Liver (tissue), 9 donors: ENCODE data around the gene HFM1. TPM values are rescaled to one million over a fixed set of nuclear protein-coding genes. Genes with fewer than 3 reads are reported as not detected.

Experiments used
- DNase-seq: peaks from one replicate; pipeline ENCODE4 v3.0.0-alpha.2; 2017; ENCODE audit warnings: low spot score
- H3K27ac ChIP-seq, 2 donors: one replicate each; pipeline ENCODE4 v1.7.0; 2013; ENCODE audit warnings: inconsistent platforms in 2 of 2, low read length in 2 of 2, control low read depth in 1 of 2, low read depth in 1 of 2, mild to moderate bottlenecking in 1 of 2
- H3K27me3 ChIP-seq, 4 donors: one replicate each; pipeline versions ENCODE4 v1.6.1 to v1.7.0; 2013; ENCODE audit warnings: low read length in 3 of 4, inconsistent platforms in 1 of 4, mild to moderate bottlenecking in 1 of 4, moderate library complexity in 1 of 4; ENCODE audit not compliant: control insufficient read depth in 4 of 4, insufficient read depth in 4 of 4
- H3K36me3 ChIP-seq, 4 donors: one replicate each; pipeline versions ENCODE4 v1.6.1 to v1.7.0; 2013; ENCODE audit warnings: low read length in 3 of 4, mild to moderate bottlenecking in 3 of 4, low read depth in 1 of 4, moderate library complexity in 1 of 4; ENCODE audit not compliant: control insufficient read depth in 4 of 4, insufficient read depth in 3 of 4
- H3K4me1 ChIP-seq, 4 donors: one replicate each; pipeline versions ENCODE4 v1.6.1 to v1.7.0; 2013; ENCODE audit warnings: low read length in 3 of 4, mild to moderate bottlenecking in 3 of 4, moderate library complexity in 1 of 4; ENCODE audit not compliant: control insufficient read depth in 4 of 4, insufficient read depth in 4 of 4
- H3K4me3 ChIP-seq, 3 donors: one replicate each; pipeline versions ENCODE4 v1.6.1 to v1.7.0; 2013; ENCODE audit warnings: low read length in 3 of 3, control low read depth in 1 of 3, low read depth in 1 of 3, mild to moderate bottlenecking in 1 of 3
- H3K9ac ChIP-seq, 2 donors: one replicate each; pipeline ENCODE4 v1.7.0; 2013; ENCODE audit warnings: low read length in 2 of 2, mild to moderate bottlenecking in 2 of 2, moderate library complexity in 2 of 2, control low read depth in 1 of 2, low read depth in 1 of 2
- H3K9me3 ChIP-seq, 4 donors: one replicate each; pipeline versions ENCODE4 v1.6.1 to v1.7.0; 2013; ENCODE audit warnings: low read length in 3 of 4; ENCODE audit not compliant: control insufficient read depth in 4 of 4
- JUND ChIP-seq, 2 donors: IDR thresholded peaks; 2 replicates each; pipeline ENCODE4 v1.6.1; 2016; ENCODE audit warnings: antibody characterized with exemption in 2 of 2
- RAD21 ChIP-seq, 2 donors: IDR thresholded peaks; 2 replicates each; pipeline ENCODE4 v1.6.1; 2016; ENCODE audit warnings: antibody characterized with exemption in 2 of 2, mild to moderate bottlenecking in 2 of 2
- RXRA ChIP-seq, 2 donors: IDR thresholded peaks; 2 replicates each; pipeline ENCODE4 v1.6.1; 2017 to 2018; ENCODE audit warnings: antibody characterized with exemption in 2 of 2, mild to moderate bottlenecking in 1 of 2
- SP1 ChIP-seq: IDR thresholded peaks from 2 replicates; pipeline ENCODE4 v1.6.1; 2018; ENCODE audit warnings: antibody characterized with exemption, mild to moderate bottlenecking
- YY1 ChIP-seq: IDR thresholded peaks from 2 replicates; pipeline ENCODE4 v1.6.1; 2016; ENCODE audit warnings: antibody characterized with exemption, mild to moderate bottlenecking
- ZBTB33 ChIP-seq: IDR thresholded peaks from 2 replicates; pipeline ENCODE4 v1.6.1; 2016; ENCODE audit warnings: antibody characterized with exemption
- WGBS: extraction: QIAGEN DNeasy Blood & Tissue Kit; methylation state at CpG from one replicate; pipeline ENCODE4 v1.1.7; 2013; 5-methylcytosine and 5-hydroxymethylcytosine counted together
- polyA plus RNA-seq, 2 donors: library from polyadenylated mRNA; stranded (reverse) in 1 of 2; unstranded in 1 of 2; fragments of 200-250 nt in 1 of 2; fragments of >200 nt in 1 of 2; fragmentation: Nextera tagmentation in 1 of 2; extraction: Ambion mirVana in 1 of 2; gene quantifications; one replicate each; pipeline versions ENCODE4 v1.2.1 to v1.2.3, GENCODE V29; 2013 to 2015
- total RNA-seq, 2 donors: library from RNA; depleted of rRNA; stranded (reverse); fragments of >200 nt; gene quantifications; one replicate each; pipeline ENCODE4 v1.2.3, GENCODE V29; 2014
- TF ChIP-seq, protein P1 (sequence below): IDR thresholded peaks from 2 replicates; pipeline ENCODE4 v1.6.1; 2016; ENCODE audit warnings: antibody characterized with exemption
- TF ChIP-seq, protein P2 (sequence below): IDR thresholded peaks from 2 replicates; pipeline ENCODE4 v1.6.1; 2016; ENCODE audit warnings: antibody characterized with exemption, mild to moderate bottlenecking
- donor health status: healthy.
- donor health status: healthy.
- donor health status: healthy.
- donor health status: healthy.
- donor health status: healthy.

The HFM1 gene
- total and polyA plus RNA-seq, 4 donors: 0.01 to 2.8 (median 0.29) TPM

- H3K27me3 ChIP-seq: peaks cover 0 to 5% (median 0%) of the 10 kb centered on the region in 4 donors
- H3K9ac ChIP-seq: no peak overlapping the region
- no peaks in the 10 kb centered on the region for H3K9me3 ChIP-seq
- H3K4me3 ChIP-seq: no peak overlapping the region
- 87% methylated on average over 1 of the region's 1 CpG for WGBS
- H3K4me1 ChIP-seq: no peaks in the 10 kb centered on the region
- no peaks in the 10 kb centered on the region for H3K36me3 ChIP-seq
- no peak for DNase-seq
- H3K27ac ChIP-seq: no peak overlapping the region
- peak in 1 of 2 donors; percentile 59 for TF ChIP-seq RAD21 (IDR thresholded peaks at IDR 0.05)
- no peak for TF ChIP-seq YY1
These were observed 36.2 kb upstream of the HFM1 start for GRCh38 chr1:91440847-91441246.

DNA sequence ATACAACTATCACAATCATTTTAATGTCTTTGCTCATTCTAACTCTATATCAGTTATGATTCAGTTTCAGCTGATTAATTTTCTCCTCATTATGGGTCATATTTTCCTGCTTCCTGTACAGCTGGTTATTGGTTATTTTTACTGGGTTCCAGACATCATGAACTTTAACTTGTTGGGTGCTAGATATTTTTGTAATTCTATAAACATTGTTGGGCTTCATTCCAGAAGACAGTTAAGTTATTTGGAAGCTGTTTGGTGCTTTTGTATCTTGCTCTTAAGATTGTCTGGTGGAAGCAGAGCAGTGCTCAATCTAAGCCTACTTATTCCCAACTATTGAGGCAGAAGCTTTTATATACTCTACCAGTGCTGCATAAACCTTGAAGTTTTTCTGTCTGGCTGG lies 34.4 kb upstream of the HFM1 start:
- TF ChIP-seq ZBTB33 (no peak), RXRA (IDR thresholded peaks at IDR 0.05) (no peak), YY1 (no peak), JUND (IDR thresholded peaks at IDR 0.05) (no peak), SP1 (no peak)
- TF ChIP-seq, protein P1, sequence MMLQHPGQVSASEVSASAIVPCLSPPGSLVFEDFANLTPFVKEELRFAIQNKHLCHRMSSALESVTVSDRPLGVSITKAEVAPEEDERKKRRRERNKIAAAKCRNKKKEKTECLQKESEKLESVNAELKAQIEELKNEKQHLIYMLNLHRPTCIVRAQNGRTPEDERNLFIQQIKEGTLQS: no peak
- TF ChIP-seq, protein P2, sequence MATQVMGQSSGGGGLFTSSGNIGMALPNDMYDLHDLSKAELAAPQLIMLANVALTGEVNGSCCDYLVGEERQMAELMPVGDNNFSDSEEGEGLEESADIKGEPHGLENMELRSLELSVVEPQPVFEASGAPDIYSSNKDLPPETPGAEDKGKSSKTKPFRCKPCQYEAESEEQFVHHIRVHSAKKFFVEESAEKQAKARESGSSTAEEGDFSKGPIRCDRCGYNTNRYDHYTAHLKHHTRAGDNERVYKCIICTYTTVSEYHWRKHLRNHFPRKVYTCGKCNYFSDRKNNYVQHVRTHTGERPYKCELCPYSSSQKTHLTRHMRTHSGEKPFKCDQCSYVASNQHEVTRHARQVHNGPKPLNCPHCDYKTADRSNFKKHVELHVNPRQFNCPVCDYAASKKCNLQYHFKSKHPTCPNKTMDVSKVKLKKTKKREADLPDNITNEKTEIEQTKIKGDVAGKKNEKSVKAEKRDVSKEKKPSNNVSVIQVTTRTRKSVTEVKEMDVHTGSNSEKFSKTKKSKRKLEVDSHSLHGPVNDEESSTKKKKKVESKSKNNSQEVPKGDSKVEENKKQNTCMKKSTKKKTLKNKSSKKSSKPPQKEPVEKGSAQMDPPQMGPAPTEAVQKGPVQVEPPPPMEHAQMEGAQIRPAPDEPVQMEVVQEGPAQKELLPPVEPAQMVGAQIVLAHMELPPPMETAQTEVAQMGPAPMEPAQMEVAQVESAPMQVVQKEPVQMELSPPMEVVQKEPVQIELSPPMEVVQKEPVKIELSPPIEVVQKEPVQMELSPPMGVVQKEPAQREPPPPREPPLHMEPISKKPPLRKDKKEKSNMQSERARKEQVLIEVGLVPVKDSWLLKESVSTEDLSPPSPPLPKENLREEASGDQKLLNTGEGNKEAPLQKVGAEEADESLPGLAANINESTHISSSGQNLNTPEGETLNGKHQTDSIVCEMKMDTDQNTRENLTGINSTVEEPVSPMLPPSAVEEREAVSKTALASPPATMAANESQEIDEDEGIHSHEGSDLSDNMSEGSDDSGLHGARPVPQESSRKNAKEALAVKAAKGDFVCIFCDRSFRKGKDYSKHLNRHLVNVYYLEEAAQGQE: no peak
- no peak overlapping the region for H3K4me3 ChIP-seq
- H3K27ac ChIP-seq: no peak overlapping the region
- H3K36me3 ChIP-seq: no peaks in the 10 kb centered on the region
- no peak overlapping the region for H3K9ac ChIP-seq
- peaks cover 0 to 8% (median 0%) of the 10 kb centered on the region in 4 donors for H3K27me3 ChIP-seq
- no peaks in the 10 kb centered on the region for H3K9me3 ChIP-seq
- DNase-seq: no peak
- H3K4me1 ChIP-seq: no peaks in the 10 kb centered on the region

GRCh38 chr1:91428182-91428798 lies 23.7 kb upstream of the HFM1 start:
- TF ChIP-seq SP1: no peak
- H3K4me3 ChIP-seq: no peak overlapping the region
- H3K9me3 ChIP-seq: no peaks in the 10 kb centered on the region
- H3K27ac ChIP-seq: no peak overlapping the region
- WGBS: 53% methylated on average over 13 of the region's 13 CpGs
- H3K27me3 ChIP-seq: no peaks in the 10 kb centered on the region
- no peaks in the 10 kb centered on the region for H3K36me3 ChIP-seq
- no peak overlapping the region for H3K9ac ChIP-seq
- no peaks in the 10 kb centered on the region for H3K4me1 ChIP-seq
- no peak for DNase-seq
